ENCODE results near the gene PEAR1. TPM values are rescaled to one million over a fixed set of nuclear protein-coding genes. Genes with fewer than 3 reads are reported as not detected.

PEAR1 gene
- total and polyA plus RNA-seq, 2 of the 8 experiments (the other 6 are each of a cell fraction or from before 2014, with no cell fraction given): 0.63 to 0.71 TPM

DNA sequence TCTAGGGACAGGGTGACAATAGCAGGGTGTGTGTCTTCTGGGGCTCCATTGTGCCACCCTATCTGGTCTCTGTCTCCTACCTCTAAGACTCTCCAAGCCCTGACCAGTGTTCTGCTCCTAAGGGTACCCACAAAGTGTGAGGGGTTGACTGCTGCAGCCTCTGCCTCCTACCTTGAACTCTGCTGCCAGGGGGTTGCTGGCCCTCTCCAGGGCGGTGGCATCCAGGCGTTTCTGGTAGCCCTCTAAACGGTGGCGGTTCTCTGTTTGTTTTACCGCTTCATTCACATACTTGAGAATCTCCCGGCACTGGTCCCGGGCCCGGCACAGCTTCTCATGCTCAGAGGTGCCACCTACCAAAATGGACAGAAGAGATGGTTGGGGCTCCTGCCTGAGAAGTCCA is 51.3 kb downstream of the PEAR1 start:
- peaks cover 35 to 73% (median 54%) of the 10 kb centered on the region in 4 experiments for H3K36me3 ChIP-seq (ENCODE audit: control insufficient read depth in 2 of 4, insufficient read depth in 4 of 4, low read length in 3 of 4)
- FAIRE-seq: no peak
- H3K4me2 ChIP-seq (ENCODE audit: insufficient read depth in 1 of 2, low read depth in 2 of 2, low read length in 2 of 2): no peak overlapping the region
- peaks cover 7 to 13% of the 10 kb centered on the region in 2 experiments for H4K20me1 ChIP-seq (replicated peaks in 1 of 2; ENCODE audit: control insufficient read depth in 1 of 2, insufficient read depth in 2 of 2, low read length in 2 of 2)
- WGBS, 2 experiments (ENCODE audit: extremely low coverage in 1 of 2, insufficient coverage in 1 of 2, insufficient read length in 1 of 2, insufficient replicate concordance in 2 of 2, low coverage in 1 of 2, low lambda C conversion rate in 2 of 2, missing lambda C conversion rate in 1 of 2): 92% methylated on average over 8 of the region's 8 CpGs; no CpG with 5 or more reads in 1 of the 2 experiments
- H2BK20ac ChIP-seq (ENCODE audit: low read length): no peak overlapping the region
- DNase-seq (ENCODE audit: low read depth in 1 of 2, low spot score in 2 of 2): no peak
- H2BK12ac ChIP-seq (ENCODE audit: low read depth, low read length): no peak overlapping the region
- H2AFZ ChIP-seq (ENCODE audit: low read length): no peak overlapping the region
- H2AK5ac ChIP-seq (ENCODE audit: low read depth, low read length): no peak overlapping the region
- CTCF ChIA-PET (ENCODE audit: partially characterized antibody): no interaction called here
- no peak overlapping the region for H3K18ac ChIP-seq (ENCODE audit: extremely low read depth, low read length)
- no peak overlapping the region for H3K23ac ChIP-seq (ENCODE audit: insufficient read length)
- POLR2A ChIA-PET (ENCODE audit: partially characterized antibody): interaction anchor here (1.0 kb wide), 1 partner anchor 8 kb away, joined by 3 read pairs; no protein-coding TSS in a partner anchor
- no peak overlapping the region for H2BK15ac ChIP-seq (ENCODE audit: low read length)
- H4K5ac ChIP-seq (ENCODE audit: insufficient read length, low read depth, low read length): no peak overlapping the region
- peaks cover 2% of the 10 kb centered on the region for H3K79me1 ChIP-seq (ENCODE audit: low read depth, low read length)
- H3K27me3 ChIP-seq (replicated peaks in 1 of 4; ENCODE audit: control insufficient read depth in 3 of 4, extremely low read depth in 1 of 4, insufficient read depth in 3 of 4, low read length in 3 of 4): no peaks in the 10 kb centered on the region
- no peak overlapping the region for H3K56ac ChIP-seq (replicated peaks; ENCODE audit: insufficient read length, low read depth, low read length)
- no peak overlapping the region for H2BK120ac ChIP-seq (replicated peaks; ENCODE audit: low read depth, low read length)
- no peak overlapping the region for H4K91ac ChIP-seq (replicated peaks; ENCODE audit: insufficient read length, low read length)
- peak overlapping the region; percentile 36; the same call in 1 of the 2 replicates for H4K8ac ChIP-seq (ENCODE audit: extremely low read depth, insufficient read depth, low read length)
- no peaks in the 10 kb centered on the region for H3K9me3 ChIP-seq (ENCODE audit: insufficient read depth in 2 of 2, low read depth in 1 of 2, low read length in 1 of 2)
- no peaks in the 10 kb centered on the region for H3K4me1 ChIP-seq (replicated peaks in 1 of 4; ENCODE audit: control insufficient read depth in 3 of 4, insufficient read depth in 4 of 4, low read length in 3 of 4)
- no peak overlapping the region for H3K14ac ChIP-seq (ENCODE audit: insufficient read length)
- no peak overlapping the region for H2BK5ac ChIP-seq (ENCODE audit: low read depth, low read length)
- no peak overlapping the region for H3K27ac ChIP-seq (ENCODE audit: low read depth, low read length)
- H3K4me3 ChIP-seq (ENCODE audit: extremely low read depth in 1 of 4, insufficient read depth in 2 of 4, low read depth in 3 of 4, low read length in 4 of 4): no peak overlapping the region
- H3K23me2 ChIP-seq (ENCODE audit: low read depth, low read length): no peaks in the 10 kb centered on the region
- H3K9ac ChIP-seq (replicated peaks in 1 of 4; ENCODE audit: extremely low read depth in 1 of 4, low read depth in 3 of 4, low read length in 3 of 4): no peak overlapping the region
- no peaks in the 10 kb centered on the region for H3K79me2 ChIP-seq (ENCODE audit: control insufficient read depth in 1 of 2, insufficient read depth in 2 of 2, low read length in 2 of 2)
- H3K4ac ChIP-seq (replicated peaks; ENCODE audit: insufficient read length, low read depth, low read length): no peak overlapping the region
- TF ChIP-seq CBX5 (IDR thresholded peaks at IDR 0.05; ENCODE audit: low read depth, low read length) (no peak), CHD1 (IDR thresholded peaks at IDR 0.05; ENCODE audit: low read depth, low read length) (no peak), PHF8 (conservative IDR thresholded peaks at IDR 0.05; ENCODE audit: low read depth, low read length) (no peak), RAD21 (IDR thresholded peaks at IDR 0.05 in 1 of 2, conservative IDR thresholded peaks at IDR 0.05 in 1 of 2; ENCODE audit: low read depth in 2 of 2, low read length in 2 of 2) (no peak), TAF7 (optimal IDR thresholded peaks at IDR 0.05; ENCODE audit: borderline replicate concordance, low read depth, low read length) (no peak), TEAD4 (IDR thresholded peaks at IDR 0.05; ENCODE audit: low read depth, low read length) (no peak), RFX5 (IDR thresholded peaks at IDR 0.05; ENCODE audit: borderline replicate concordance, low read depth, low read length) (no peak), ZNF274 (IDR thresholded peaks at IDR 0.05; ENCODE audit: borderline replicate concordance, extremely low read depth, low read length) (no peak), BRCA1 (IDR thresholded peaks at IDR 0.05; ENCODE audit: low read depth, low read length) (no peak), BACH1 (IDR thresholded peaks at IDR 0.05; ENCODE audit: low read length) (no peak), EGR1 (IDR thresholded peaks at IDR 0.05; ENCODE audit: borderline replicate concordance, low read depth, low read length) (no peak), EP300 (IDR thresholded peaks at IDR 0.05; ENCODE audit: borderline replicate concordance in 1 of 2, low read depth in 2 of 2, low read length in 2 of 2) (no peak)
- TF ChIP-seq, protein P1, sequence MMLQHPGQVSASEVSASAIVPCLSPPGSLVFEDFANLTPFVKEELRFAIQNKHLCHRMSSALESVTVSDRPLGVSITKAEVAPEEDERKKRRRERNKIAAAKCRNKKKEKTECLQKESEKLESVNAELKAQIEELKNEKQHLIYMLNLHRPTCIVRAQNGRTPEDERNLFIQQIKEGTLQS (IDR thresholded peaks at IDR 0.05; ENCODE audit: insufficient read depth, low read depth, low read length): no peak
